ENCODE data around the gene OR10K1.

DNA sequence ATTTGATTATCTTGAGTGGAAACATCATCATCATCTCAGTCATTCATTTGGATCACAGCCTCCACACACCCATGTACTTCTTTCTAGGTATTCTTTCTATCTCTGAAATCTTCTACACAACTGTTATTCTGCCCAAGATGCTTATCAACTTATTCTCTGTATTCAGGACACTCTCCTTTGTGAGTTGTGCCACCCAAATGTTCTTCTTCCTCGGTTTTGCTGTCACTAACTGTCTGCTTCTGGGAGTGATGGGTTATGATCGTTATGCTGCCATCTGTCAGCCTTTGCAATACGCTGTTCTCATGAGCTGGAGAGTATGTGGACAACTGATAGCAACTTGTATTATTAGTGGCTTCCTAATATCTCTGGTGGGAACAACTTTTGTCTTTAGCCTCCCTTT, 29.7 kb downstream of the OR10K1 start:
- no peak for TF ChIP-seq CTCF (IDR thresholded peaks at IDR 0.05)
- TF ChIP-seq POLR2A (IDR thresholded peaks at IDR 0.05) = no peak
- TF ChIP-seq POLR2AphosphoS5 (IDR thresholded peaks at IDR 0.05; ENCODE audit: insufficient read depth in 1 of 2, low read depth in 1 of 2) = no peak
